ENCODE measurements around the gene POF1B. TPM values are rescaled to one million over a fixed set of nuclear protein-coding genes. Genes with fewer than 3 reads are reported as not detected.

POF1B gene
- total RNA-seq, 2 donors from 2014 or later: 3.6 to 4.6 TPM

DNA sequence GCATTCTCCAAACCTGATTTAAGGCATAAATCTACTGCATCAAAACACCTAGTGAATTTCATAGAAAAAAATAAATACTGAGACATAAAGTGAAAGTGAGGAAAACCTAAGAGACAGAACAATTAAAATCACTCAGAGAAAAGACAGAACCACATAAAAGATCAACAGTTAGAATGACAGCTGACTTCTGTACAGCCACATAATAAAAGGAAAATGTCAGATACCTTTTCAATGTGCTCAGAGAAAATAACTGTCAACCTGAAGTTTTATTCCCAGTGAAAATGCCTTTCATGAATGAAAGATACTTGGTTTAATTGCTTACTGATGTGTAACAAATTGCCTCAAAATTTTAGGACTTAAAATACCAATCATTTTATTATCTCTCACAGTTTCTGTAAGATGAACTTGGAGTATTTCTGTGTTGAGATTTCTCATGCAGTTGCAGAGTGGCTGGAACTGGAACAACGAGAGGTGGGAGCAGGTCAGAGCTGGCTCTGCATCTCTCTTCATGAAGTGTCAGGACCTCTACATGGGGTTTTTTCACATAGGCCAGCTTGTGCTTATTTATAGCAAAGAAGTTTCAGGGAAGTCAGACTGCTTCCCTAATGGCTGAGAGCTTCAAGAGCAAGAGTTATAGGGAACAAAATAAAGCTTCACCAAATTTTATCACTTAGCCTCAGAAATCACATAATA is 11.9 kb upstream of the POF1B start:
- H3K27ac ChIP-seq: no peak overlapping the region
- intact Hi-C loops (cut with DNase I): no loop called here
- TF ChIP-seq POLR2AphosphoS5 (IDR thresholded peaks at IDR 0.05) (no peak), POLR2A (IDR thresholded peaks at IDR 0.05) (no peak)
- TF ChIP-seq, protein P1, sequence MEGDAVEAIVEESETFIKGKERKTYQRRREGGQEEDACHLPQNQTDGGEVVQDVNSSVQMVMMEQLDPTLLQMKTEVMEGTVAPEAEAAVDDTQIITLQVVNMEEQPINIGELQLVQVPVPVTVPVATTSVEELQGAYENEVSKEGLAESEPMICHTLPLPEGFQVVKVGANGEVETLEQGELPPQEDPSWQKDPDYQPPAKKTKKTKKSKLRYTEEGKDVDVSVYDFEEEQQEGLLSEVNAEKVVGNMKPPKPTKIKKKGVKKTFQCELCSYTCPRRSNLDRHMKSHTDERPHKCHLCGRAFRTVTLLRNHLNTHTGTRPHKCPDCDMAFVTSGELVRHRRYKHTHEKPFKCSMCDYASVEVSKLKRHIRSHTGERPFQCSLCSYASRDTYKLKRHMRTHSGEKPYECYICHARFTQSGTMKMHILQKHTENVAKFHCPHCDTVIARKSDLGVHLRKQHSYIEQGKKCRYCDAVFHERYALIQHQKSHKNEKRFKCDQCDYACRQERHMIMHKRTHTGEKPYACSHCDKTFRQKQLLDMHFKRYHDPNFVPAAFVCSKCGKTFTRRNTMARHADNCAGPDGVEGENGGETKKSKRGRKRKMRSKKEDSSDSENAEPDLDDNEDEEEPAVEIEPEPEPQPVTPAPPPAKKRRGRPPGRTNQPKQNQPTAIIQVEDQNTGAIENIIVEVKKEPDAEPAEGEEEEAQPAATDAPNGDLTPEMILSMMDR (IDR thresholded peaks at IDR 0.05): no peak
- no peak overlapping the region for H3K4me3 ChIP-seq
- DNase-seq (ENCODE audit: low spot score): no peak
- no peaks in the 10 kb centered on the region for H3K9me3 ChIP-seq
- no peaks in the 10 kb centered on the region for H3K4me1 ChIP-seq (replicated peaks)
- H3K36me3 ChIP-seq: no peaks in the 10 kb centered on the region
- 29% methylated on average over 1 of the region's 1 CpG for WGBS
- H3K27me3 ChIP-seq (replicated peaks; ENCODE audit: insufficient read depth): no peaks in the 10 kb centered on the region

DNA sequence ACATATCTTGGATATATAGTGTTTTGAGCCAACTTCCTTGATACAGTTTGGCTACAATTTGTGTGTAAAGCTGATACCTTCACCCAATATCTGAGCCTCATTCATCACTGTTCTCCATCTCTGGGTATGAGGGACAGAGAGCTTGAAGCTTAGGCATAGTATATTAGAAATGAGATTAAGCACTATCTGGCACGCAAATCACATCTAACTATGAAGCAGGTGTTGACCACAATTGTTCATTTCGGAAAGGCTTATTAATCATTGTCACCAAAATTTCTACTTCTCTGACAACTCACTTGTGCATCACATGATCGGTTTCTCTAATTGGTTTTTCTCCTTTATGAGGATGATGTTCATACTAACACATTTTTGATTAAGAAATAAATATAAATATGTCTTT is 2.1 kb upstream of the POF1B start:
- 93% methylated on average over 3 of the region's 3 CpGs for WGBS
- Histone ChIP-seq H3K4me1 (replicated peaks) (no peaks in the 10 kb centered on the region), H3K27me3 (replicated peaks; ENCODE audit: insufficient read depth) (no peaks in the 10 kb centered on the region), H3K9me3 (no peaks in the 10 kb centered on the region), H3K36me3 (no peaks in the 10 kb centered on the region), H3K4me3 (no peak overlapping the region), H3K27ac (no peak overlapping the region)
- intact Hi-C loops (cut with DNase I): no loop called here
- TF ChIP-seq, protein P1 (IDR thresholded peaks at IDR 0.05): no peak
- TF ChIP-seq POLR2AphosphoS5 (IDR thresholded peaks at IDR 0.05) (no peak), POLR2A (IDR thresholded peaks at IDR 0.05) (no peak)
- DNase-seq (ENCODE audit: low spot score): no peak

DNA sequence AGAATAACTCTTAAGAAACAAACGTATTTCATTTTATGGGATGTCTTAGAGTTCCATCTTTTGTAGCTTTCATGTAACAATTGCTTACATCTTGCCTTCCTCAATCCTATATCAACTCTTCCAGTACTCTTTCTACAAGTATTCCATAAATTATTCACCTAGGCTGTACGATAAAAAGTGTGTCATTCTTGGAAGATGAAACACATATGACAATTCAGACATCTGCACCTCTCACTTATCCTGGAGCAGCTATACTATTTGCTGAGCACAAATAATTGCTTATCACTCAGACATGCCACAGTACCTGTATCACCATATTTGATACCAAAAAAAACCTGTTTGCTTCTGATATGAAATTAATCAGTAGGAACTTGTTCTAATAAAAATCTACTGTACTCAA is 1.0 kb downstream of the POF1B start:
- TF ChIP-seq, protein P1 (IDR thresholded peaks at IDR 0.05): no peak
- TF ChIP-seq POLR2AphosphoS5 (IDR thresholded peaks at IDR 0.05) (no peak), POLR2A (IDR thresholded peaks at IDR 0.05) (no peak)
- Histone ChIP-seq H3K27me3 (replicated peaks; ENCODE audit: insufficient read depth) (no peaks in the 10 kb centered on the region), H3K9me3 (no peaks in the 10 kb centered on the region), H3K27ac (no peak overlapping the region), H3K4me1 (replicated peaks) (no peaks in the 10 kb centered on the region), H3K4me3 (no peak overlapping the region), H3K36me3 (no peaks in the 10 kb centered on the region)
- 40% methylated on average over 2 of the region's 2 CpGs for WGBS
- intact Hi-C loops (cut with DNase I): no loop called here
- DNase-seq (ENCODE audit: low spot score): no peak

DNA sequence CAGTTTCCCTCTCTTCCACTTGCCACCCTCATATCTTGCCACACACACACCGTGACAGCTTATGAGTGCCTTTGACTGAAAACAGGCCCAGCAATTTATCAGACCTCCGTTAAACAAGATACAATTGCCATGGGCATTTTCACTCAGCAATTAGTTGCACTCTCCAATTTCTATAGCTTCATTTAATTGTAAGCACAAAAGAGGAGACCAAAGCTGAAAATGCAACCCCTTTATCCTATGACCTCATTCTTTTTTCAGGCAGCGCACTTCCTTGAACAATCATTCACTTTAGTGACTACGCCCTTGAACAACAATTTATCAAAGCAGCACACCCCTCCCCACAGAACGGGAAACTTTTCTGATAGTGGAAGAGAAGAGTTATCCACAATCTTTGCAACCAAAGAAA is 4.1 kb downstream of the POF1B start:
- DNase-seq (ENCODE audit: low spot score): no peak
- 31% methylated on average over 5 of the region's 5 CpGs for WGBS
- H3K27ac ChIP-seq: no peak overlapping the region

More for the DNA sequence above, 4.1 kb downstream of the POF1B start:
- TF ChIP-seq POLR2A (IDR thresholded peaks at IDR 0.05): no peak
- TF ChIP-seq POLR2AphosphoS5 (IDR thresholded peaks at IDR 0.05): no peak
- TF ChIP-seq, protein P1 (IDR thresholded peaks at IDR 0.05): no peak
- no peak overlapping the region for H3K4me3 ChIP-seq
- H3K36me3 ChIP-seq: no peaks in the 10 kb centered on the region
- no peaks in the 10 kb centered on the region for H3K27me3 ChIP-seq (replicated peaks; ENCODE audit: insufficient read depth)
- intact Hi-C loops (cut with DNase I): no loop called here
- no peaks in the 10 kb centered on the region for H3K9me3 ChIP-seq
- no peaks in the 10 kb centered on the region for H3K4me1 ChIP-seq (replicated peaks)
